Stimulated activated CD8-positive, alpha-beta memory T cell treated with anti-CD3 and anti-CD28 coated beads, Interleukin-12 subunit alpha, Interleukin-12 subunit beta, amount 100 ng/mL, for 24 hours (primary cell): ENCODE data around the gene ITGB3.

Experiments
- DNase-seq: peaks from one replicate; pipeline ENCODE4 v3.0.0-alpha.2; 2020; ENCODE audit errors: extremely low read depth

ITGB3 gene

GRCh38 chr17:47276444-47276843 lies 22.8 kb downstream of the ITGB3 start:
- no peak for DNase-seq

GRCh38 chr17:47276868-47277267 lies 23.2 kb downstream of the ITGB3 start:
- DNase-seq = no peak

- DNase-seq = no peak
Measured at GRCh38 chr17:47277921-47278320, 24.3 kb downstream of the ITGB3 start.

- no peak for DNase-seq
Measured at GRCh38 chr17:47278561-47278960, 24.9 kb downstream of the ITGB3 start.

GRCh38 chr17:47279062-47279801 lies 25.6 kb downstream of the ITGB3 start:
- DNase-seq = no peak

GRCh38 chr17:47280072-47280811 lies 26.6 kb downstream of the ITGB3 start:
- no peak for DNase-seq

- DNase-seq = no peak
Measured at GRCh38 chr17:47281216-47281615, 27.6 kb downstream of the ITGB3 start.

GRCh38 chr17:47285003-47285402 lies 31.4 kb downstream of the ITGB3 start:
- DNase-seq = no peak

GRCh38 chr17:47286198-47286914 lies 32.7 kb downstream of the ITGB3 start:
- no peak for DNase-seq

GRCh38 chr17:47287068-47287467 lies 33.4 kb downstream of the ITGB3 start:
- DNase-seq = no peak

GRCh38 chr17:47287639-47288038 lies 34.0 kb downstream of the ITGB3 start:
- DNase-seq = no peak

GRCh38 chr17:47288531-47289116 lies 35.0 kb downstream of the ITGB3 start:
- no peak for DNase-seq

- no peak for DNase-seq
Measured at GRCh38 chr17:47289302-47289701, 35.7 kb downstream of the ITGB3 start.

- DNase-seq = no peak
Measured at GRCh38 chr17:47290870-47291241, 37.2 kb downstream of the ITGB3 start.

- DNase-seq = no peak
Measured at GRCh38 chr17:47291242-47291873, 37.7 kb downstream of the ITGB3 start.

GRCh38 chr17:47292206-47292605 lies 38.6 kb downstream of the ITGB3 start:
- no peak for DNase-seq

- DNase-seq = no peak
Measured at GRCh38 chr17:47295037-47295873, 41.6 kb downstream of the ITGB3 start.

- DNase-seq = no peak
Measured at GRCh38 chr17:47295874-47296255, 42.2 kb downstream of the ITGB3 start.

- no peak for DNase-seq
Measured at GRCh38 chr17:47297661-47298400, 44.2 kb downstream of the ITGB3 start.

- no peak for DNase-seq
Measured at GRCh38 chr17:47298712-47299111, 45.1 kb downstream of the ITGB3 start.
